ENCODE measurements around the gene WDR37.

The WDR37 gene

DNA sequence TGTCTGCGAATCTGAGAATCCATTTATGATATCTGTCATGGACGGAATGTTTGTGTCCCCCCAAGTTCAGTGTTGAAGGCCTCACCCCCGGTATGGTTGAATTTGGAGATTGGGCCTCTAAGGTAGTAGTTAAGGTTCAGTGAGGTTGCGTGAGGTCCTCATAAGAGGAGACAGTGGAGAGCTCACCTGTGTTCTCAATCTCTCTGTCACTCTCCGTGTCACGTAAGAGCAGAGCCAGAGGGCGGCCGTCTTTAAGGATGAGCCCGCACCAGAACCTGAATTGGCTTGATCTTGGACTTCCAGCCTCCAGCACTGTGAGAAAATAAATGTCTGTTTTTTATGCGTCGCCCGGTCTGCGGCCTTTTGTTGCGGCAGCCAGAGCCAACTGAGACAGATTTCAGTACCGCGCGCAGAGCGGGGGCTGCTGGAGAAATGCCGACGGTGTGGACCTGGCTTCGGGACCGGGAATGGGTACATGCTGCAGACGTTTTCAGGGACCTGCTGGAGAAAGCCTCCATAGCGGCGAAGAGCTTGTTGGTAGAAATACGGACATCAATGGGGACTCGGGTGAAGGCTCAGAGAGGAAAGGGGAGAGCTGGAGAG lies 40.2 kb downstream of the WDR37 start:
- DNase-seq (ENCODE audit: extremely low read depth, insufficient read length): no peak
- Histone ChIP-seq H3K36me3 (ENCODE audit: control insufficient read depth, insufficient read depth, low read length) (peaks cover 30% of the 10 kb centered on the region), H3K27me3 (replicated peaks; ENCODE audit: control insufficient read depth, insufficient read depth, low read length) (no peaks in the 10 kb centered on the region), H3K4me3 (replicated peaks; ENCODE audit: low read depth, low read length) (no peak overlapping the region)
- TF ChIP-seq, protein P1, sequence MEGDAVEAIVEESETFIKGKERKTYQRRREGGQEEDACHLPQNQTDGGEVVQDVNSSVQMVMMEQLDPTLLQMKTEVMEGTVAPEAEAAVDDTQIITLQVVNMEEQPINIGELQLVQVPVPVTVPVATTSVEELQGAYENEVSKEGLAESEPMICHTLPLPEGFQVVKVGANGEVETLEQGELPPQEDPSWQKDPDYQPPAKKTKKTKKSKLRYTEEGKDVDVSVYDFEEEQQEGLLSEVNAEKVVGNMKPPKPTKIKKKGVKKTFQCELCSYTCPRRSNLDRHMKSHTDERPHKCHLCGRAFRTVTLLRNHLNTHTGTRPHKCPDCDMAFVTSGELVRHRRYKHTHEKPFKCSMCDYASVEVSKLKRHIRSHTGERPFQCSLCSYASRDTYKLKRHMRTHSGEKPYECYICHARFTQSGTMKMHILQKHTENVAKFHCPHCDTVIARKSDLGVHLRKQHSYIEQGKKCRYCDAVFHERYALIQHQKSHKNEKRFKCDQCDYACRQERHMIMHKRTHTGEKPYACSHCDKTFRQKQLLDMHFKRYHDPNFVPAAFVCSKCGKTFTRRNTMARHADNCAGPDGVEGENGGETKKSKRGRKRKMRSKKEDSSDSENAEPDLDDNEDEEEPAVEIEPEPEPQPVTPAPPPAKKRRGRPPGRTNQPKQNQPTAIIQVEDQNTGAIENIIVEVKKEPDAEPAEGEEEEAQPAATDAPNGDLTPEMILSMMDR (IDR thresholded peaks at IDR 0.05; ENCODE audit: insufficient read depth, low read length, poor library complexity, severe bottlenecking): no peak

GRCh38 chr10:1097436-1097835 lies 41.3 kb downstream of the WDR37 start:
- peaks cover 34% of the 10 kb centered on the region for H3K36me3 ChIP-seq (ENCODE audit: control insufficient read depth, insufficient read depth, low read length)

GRCh38 chr10:1100143-1100542 lies 44.0 kb downstream of the WDR37 start:
- H3K27me3 ChIP-seq (replicated peaks; ENCODE audit: control insufficient read depth, insufficient read depth, low read length): no peaks in the 10 kb centered on the region
- peaks cover 33% of the 10 kb centered on the region for H3K36me3 ChIP-seq (ENCODE audit: control insufficient read depth, insufficient read depth, low read length)

More at GRCh38 chr10:1097436-1097835, 41.3 kb downstream of the WDR37 start:
- TF ChIP-seq, protein P1 (IDR thresholded peaks at IDR 0.05; ENCODE audit: insufficient read depth, low read length, poor library complexity, severe bottlenecking): no peak
- H3K4me3 ChIP-seq (replicated peaks; ENCODE audit: low read depth, low read length): no peak overlapping the region
- no peaks in the 10 kb centered on the region for H3K27me3 ChIP-seq (replicated peaks; ENCODE audit: control insufficient read depth, insufficient read depth, low read length)
- DNase-seq (ENCODE audit: extremely low read depth, insufficient read length): no peak

DNA sequence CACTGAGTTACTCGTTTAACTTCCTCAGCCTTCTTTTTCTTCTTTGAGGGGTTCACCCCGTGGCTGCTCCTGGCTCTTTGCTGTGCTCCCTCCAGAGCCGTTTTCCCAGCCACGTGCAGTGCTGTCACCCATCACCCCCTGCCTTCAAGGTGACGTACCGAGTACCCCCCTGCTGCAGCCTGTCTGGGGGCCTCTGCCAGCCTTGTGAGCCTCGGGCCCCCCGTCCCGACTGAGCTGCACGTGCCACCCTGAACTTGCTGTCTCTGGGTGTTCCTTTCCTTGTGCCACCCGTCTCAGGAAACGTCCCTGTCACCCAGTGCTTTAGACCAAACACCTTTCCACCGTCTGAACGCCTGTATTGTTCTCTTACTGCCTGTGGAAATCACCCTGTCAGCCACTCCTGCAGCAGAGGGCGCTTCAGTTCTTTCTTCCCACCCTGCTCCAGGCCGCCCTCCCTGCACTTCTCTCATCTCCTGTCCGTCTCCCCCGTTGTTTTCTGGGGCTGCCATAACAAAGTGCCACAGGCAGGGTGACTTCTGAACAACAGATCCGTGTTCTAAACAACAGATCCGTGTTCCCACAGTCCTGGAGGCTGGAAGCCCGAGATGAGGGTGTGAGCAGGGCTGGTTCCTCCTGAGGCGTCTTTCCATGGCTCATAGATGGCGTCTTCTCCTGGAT lies 44.6 kb downstream of the WDR37 start:
- TF ChIP-seq, protein P1 (IDR thresholded peaks at IDR 0.05; ENCODE audit: insufficient read depth, low read length, poor library complexity, severe bottlenecking): no peak
- peaks cover 29% of the 10 kb centered on the region for H3K36me3 ChIP-seq (ENCODE audit: control insufficient read depth, insufficient read depth, low read length)
- H3K4me3 ChIP-seq (replicated peaks; ENCODE audit: low read depth, low read length): no peak overlapping the region
- H3K27me3 ChIP-seq (replicated peaks; ENCODE audit: control insufficient read depth, insufficient read depth, low read length): no peaks in the 10 kb centered on the region
- DNase-seq (ENCODE audit: extremely low read depth, insufficient read length): no peak

More at GRCh38 chr10:1100143-1100542, 44.0 kb downstream of the WDR37 start:
- no peak for DNase-seq (ENCODE audit: extremely low read depth, insufficient read length)
- TF ChIP-seq, protein P1 (IDR thresholded peaks at IDR 0.05; ENCODE audit: insufficient read depth, low read length, poor library complexity, severe bottlenecking): no peak
- no peak overlapping the region for H3K4me3 ChIP-seq (replicated peaks; ENCODE audit: low read depth, low read length)

DNA sequence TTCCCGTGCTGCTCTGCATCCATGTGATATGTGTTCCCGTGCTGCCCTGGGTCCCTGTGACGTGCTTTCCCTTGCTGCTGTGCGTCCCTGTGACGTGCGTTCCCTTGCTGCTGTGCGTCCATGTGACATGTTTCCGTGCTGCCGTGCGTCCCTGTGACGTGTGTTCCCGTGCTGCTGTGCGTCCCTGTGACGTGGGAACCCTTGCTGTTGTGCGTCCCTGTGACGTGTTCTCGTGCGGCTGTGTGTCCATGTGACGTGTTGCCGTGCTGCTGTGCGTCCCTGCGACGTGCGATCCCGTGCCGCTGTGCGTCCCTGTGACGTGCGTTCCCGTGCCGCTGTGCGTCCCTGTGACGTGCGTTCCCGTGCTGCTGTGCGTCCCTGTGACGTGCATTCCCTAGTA lies 45.8 kb downstream of the WDR37 start:
- peaks cover 26% of the 10 kb centered on the region for H3K36me3 ChIP-seq (ENCODE audit: control insufficient read depth, insufficient read depth, low read length)

More for the DNA sequence above, 45.8 kb downstream of the WDR37 start:
- H3K27me3 ChIP-seq (replicated peaks; ENCODE audit: control insufficient read depth, insufficient read depth, low read length): no peaks in the 10 kb centered on the region
- no peak overlapping the region for H3K4me3 ChIP-seq (replicated peaks; ENCODE audit: low read depth, low read length)
- no peak for DNase-seq (ENCODE audit: extremely low read depth, insufficient read length)
- TF ChIP-seq, protein P1 (IDR thresholded peaks at IDR 0.05; ENCODE audit: insufficient read depth, low read length, poor library complexity, severe bottlenecking): no peak

All from GM06990 (cell line).